ENCODE data around the gene KCTD1. TPM values are rescaled to one million over a fixed set of nuclear protein-coding genes. Genes with fewer than 3 reads are reported as not detected.

KCTD1 gene
- total RNA-seq, 1 donor from 2014 or later, result 6.4 TPM

GRCh38 chr18:26526128-26526965 lies 22.0 kb downstream of the KCTD1 start:
- Mint-ChIP-seq H3K27ac (no peak overlapping the region), H3K36me3 (ENCODE audit: low read depth) (no peaks in the 10 kb centered on the region), H3K9me3 (no peaks in the 10 kb centered on the region), H3K4me3 (ENCODE audit: low read depth) (no peak overlapping the region), H3K4me1 (ENCODE audit: low read depth) (no peaks in the 10 kb centered on the region), H3K27me3 (ENCODE audit: low read depth) (no peaks in the 10 kb centered on the region)
- intact Hi-C loops (cut with micrococcal nuclease), result no loop called here
- no peak for DNase-seq (ENCODE audit: low spot score)

- no peaks in the 10 kb centered on the region for H3K27me3 Mint-ChIP-seq (ENCODE audit: low read depth)
- H3K9me3 Mint-ChIP-seq, result no peaks in the 10 kb centered on the region
- no peaks in the 10 kb centered on the region for H3K36me3 Mint-ChIP-seq (ENCODE audit: low read depth)
- intact Hi-C loops (cut with micrococcal nuclease), result no loop called here
- DNase-seq (ENCODE audit: low spot score), result no peak
- H3K4me1 Mint-ChIP-seq (ENCODE audit: low read depth), result no peaks in the 10 kb centered on the region
- H3K27ac Mint-ChIP-seq, result no peak overlapping the region
- no peak overlapping the region for H3K4me3 Mint-ChIP-seq (ENCODE audit: low read depth)
Measured at GRCh38 chr18:26524504-26525351, 23.6 kb downstream of the KCTD1 start.

GRCh38 chr18:26524002-26524401 lies 24.4 kb downstream of the KCTD1 start:
- Mint-ChIP-seq H3K4me1 (ENCODE audit: low read depth) (no peaks in the 10 kb centered on the region), H3K27ac (no peak overlapping the region), H3K36me3 (ENCODE audit: low read depth) (no peaks in the 10 kb centered on the region), H3K4me3 (ENCODE audit: low read depth) (no peak overlapping the region), H3K9me3 (no peaks in the 10 kb centered on the region), H3K27me3 (ENCODE audit: low read depth) (no peaks in the 10 kb centered on the region)
- intact Hi-C loops (cut with micrococcal nuclease), result no loop called here
- no peak for DNase-seq (ENCODE audit: low spot score)

GRCh38 chr18:26521617-26522016 lies 26.7 kb downstream of the KCTD1 start:
- Mint-ChIP-seq H3K4me1 (ENCODE audit: low read depth) (no peaks in the 10 kb centered on the region), H3K27ac (no peak overlapping the region), H3K27me3 (ENCODE audit: low read depth) (peaks cover 3% of the 10 kb centered on the region), H3K9me3 (no peaks in the 10 kb centered on the region), H3K36me3 (ENCODE audit: low read depth) (no peaks in the 10 kb centered on the region), H3K4me3 (ENCODE audit: low read depth) (no peak overlapping the region)
- intact Hi-C loops (cut with micrococcal nuclease), result no loop called here
- no peak for DNase-seq (ENCODE audit: low spot score)

- intact Hi-C loops (cut with micrococcal nuclease), result no loop called here
- H3K9me3 Mint-ChIP-seq, result no peaks in the 10 kb centered on the region
- no peaks in the 10 kb centered on the region for H3K4me1 Mint-ChIP-seq (ENCODE audit: low read depth)
Measured at GRCh38 chr18:26520974-26521373, 27.4 kb downstream of the KCTD1 start.

GRCh38 chr18:26519114-26519513 lies 29.2 kb downstream of the KCTD1 start:
- no peak overlapping the region for H3K4me3 Mint-ChIP-seq (ENCODE audit: low read depth)
- H3K36me3 Mint-ChIP-seq (ENCODE audit: low read depth), result no peaks in the 10 kb centered on the region
- H3K27me3 Mint-ChIP-seq (ENCODE audit: low read depth), result peaks cover 3% of the 10 kb centered on the region
- no peaks in the 10 kb centered on the region for H3K9me3 Mint-ChIP-seq
- H3K4me1 Mint-ChIP-seq (ENCODE audit: low read depth), result no peaks in the 10 kb centered on the region
- no peak for DNase-seq (ENCODE audit: low spot score)
- no peak overlapping the region for H3K27ac Mint-ChIP-seq
- intact Hi-C loops (cut with micrococcal nuclease), result no loop called here

More at GRCh38 chr18:26520974-26521373, 27.4 kb downstream of the KCTD1 start:
- Mint-ChIP-seq H3K27ac (no peak overlapping the region), H3K36me3 (ENCODE audit: low read depth) (no peaks in the 10 kb centered on the region), H3K4me3 (ENCODE audit: low read depth) (no peak overlapping the region), H3K27me3 (ENCODE audit: low read depth) (peaks cover 3% of the 10 kb centered on the region)
- DNase-seq (ENCODE audit: low spot score), result no peak

GRCh38 chr18:26516964-26517363 lies 31.4 kb downstream of the KCTD1 start:
- Mint-ChIP-seq H3K4me3 (ENCODE audit: low read depth) (no peak overlapping the region), H3K9me3 (no peaks in the 10 kb centered on the region), H3K27ac (no peak overlapping the region), H3K4me1 (ENCODE audit: low read depth) (no peaks in the 10 kb centered on the region), H3K36me3 (ENCODE audit: low read depth) (no peaks in the 10 kb centered on the region), H3K27me3 (ENCODE audit: low read depth) (peaks cover 3% of the 10 kb centered on the region)
- DNase-seq (ENCODE audit: low spot score), result no peak
- intact Hi-C loops (cut with micrococcal nuclease), result no loop called here

GRCh38 chr18:26515643-26516487 lies 32.5 kb downstream of the KCTD1 start:
- H3K27ac Mint-ChIP-seq, result no peak overlapping the region
- no peaks in the 10 kb centered on the region for H3K9me3 Mint-ChIP-seq
- H3K4me1 Mint-ChIP-seq (ENCODE audit: low read depth), result no peaks in the 10 kb centered on the region
- peaks cover 3% of the 10 kb centered on the region for H3K27me3 Mint-ChIP-seq (ENCODE audit: low read depth)
- no peak overlapping the region for H3K4me3 Mint-ChIP-seq (ENCODE audit: low read depth)
- no peak for DNase-seq (ENCODE audit: low spot score)
- intact Hi-C loops (cut with micrococcal nuclease), result no loop called here
- no peaks in the 10 kb centered on the region for H3K36me3 Mint-ChIP-seq (ENCODE audit: low read depth)

GRCh38 chr18:26511339-26512071 lies 36.8 kb downstream of the KCTD1 start:
- Mint-ChIP-seq H3K9me3 (no peaks in the 10 kb centered on the region), H3K4me1 (ENCODE audit: low read depth) (no peaks in the 10 kb centered on the region), H3K36me3 (ENCODE audit: low read depth) (no peaks in the 10 kb centered on the region), H3K27ac (no peak overlapping the region), H3K4me3 (ENCODE audit: low read depth) (no peak overlapping the region), H3K27me3 (ENCODE audit: low read depth) (no peaks in the 10 kb centered on the region)
- DNase-seq (ENCODE audit: low spot score), result no peak
- intact Hi-C loops (cut with micrococcal nuclease), result no loop called here

GRCh38 chr18:26510337-26510736 lies 38.0 kb downstream of the KCTD1 start:
- no peaks in the 10 kb centered on the region for H3K36me3 Mint-ChIP-seq (ENCODE audit: low read depth)
- intact Hi-C loops (cut with micrococcal nuclease), result no loop called here
- H3K4me1 Mint-ChIP-seq (ENCODE audit: low read depth), result no peaks in the 10 kb centered on the region
- no peaks in the 10 kb centered on the region for H3K27me3 Mint-ChIP-seq (ENCODE audit: low read depth)
- H3K9me3 Mint-ChIP-seq, result no peaks in the 10 kb centered on the region
- H3K4me3 Mint-ChIP-seq (ENCODE audit: low read depth), result no peak overlapping the region
- DNase-seq (ENCODE audit: low spot score), result no peak
- no peak overlapping the region for H3K27ac Mint-ChIP-seq

GRCh38 chr18:26506012-26506411 lies 42.3 kb downstream of the KCTD1 start:
- Mint-ChIP-seq H3K36me3 (ENCODE audit: low read depth) (no peaks in the 10 kb centered on the region), H3K9me3 (no peaks in the 10 kb centered on the region), H3K4me1 (ENCODE audit: low read depth) (no peaks in the 10 kb centered on the region), H3K27me3 (ENCODE audit: low read depth) (no peaks in the 10 kb centered on the region), H3K27ac (no peak overlapping the region), H3K4me3 (ENCODE audit: low read depth) (no peak overlapping the region)
- intact Hi-C loops (cut with micrococcal nuclease), result no loop called here
- no peak for DNase-seq (ENCODE audit: low spot score)

GRCh38 chr18:26504831-26505230 lies 43.5 kb downstream of the KCTD1 start:
- Mint-ChIP-seq H3K36me3 (ENCODE audit: low read depth) (no peaks in the 10 kb centered on the region), H3K4me3 (ENCODE audit: low read depth) (no peak overlapping the region), H3K27ac (no peak overlapping the region), H3K27me3 (ENCODE audit: low read depth) (no peaks in the 10 kb centered on the region), H3K4me1 (ENCODE audit: low read depth) (no peaks in the 10 kb centered on the region), H3K9me3 (no peaks in the 10 kb centered on the region)
- DNase-seq (ENCODE audit: low spot score), result no peak
- intact Hi-C loops (cut with micrococcal nuclease), result no loop called here
